Eye (tissue), 1 donor: ENCODE results near the gene CLEC4G.
A peak's percentile ranks its signal among the peaks of the same experiment; 100 is the strongest.

Experiments used
- DNase-seq: peaks from one replicate; pipeline ENCODE4 v3.0.0-alpha.2; 2015

The CLEC4G gene

GRCh38 chr19:7690779-7691258 lies 41.1 kb downstream of the CLEC4G start:
- no peak for DNase-seq

GRCh38 chr19:7689165-7689564 lies 42.7 kb downstream of the CLEC4G start:
- no peak for DNase-seq

- DNase-seq = no peak
Observed at GRCh38 chr19:7687177-7687576, 44.7 kb downstream of the CLEC4G start.

- no peak for DNase-seq
Observed at GRCh38 chr19:7685546-7686445, 46.1 kb downstream of the CLEC4G start.

- no peak for DNase-seq
Observed at GRCh38 chr19:7682175-7682855, 49.6 kb downstream of the CLEC4G start.

- DNase-seq = peak; percentile 95
Observed at GRCh38 chr19:7681340-7682174, 50.4 kb downstream of the CLEC4G start.

- peak; percentile 96 for DNase-seq
Observed at GRCh38 chr19:7680606-7681339, 51.1 kb downstream of the CLEC4G start, which contains the start of gene TRAPPC5. TRAPPC5 (plus strand) TSS chr19:7680833; CDS start chr19:7682254, 1,421 bp downstream.

- no peak for DNase-seq
Observed at GRCh38 chr19:7679771-7680605, 51.9 kb downstream of the CLEC4G start.

- peak; percentile 67 for DNase-seq
Observed at GRCh38 chr19:7678971-7679751, 52.7 kb downstream of the CLEC4G start.
